Choroid plexus epithelial cell (primary cell): ENCODE data around the gene CCDC178.
A peak's percentile ranks its signal among the peaks of the same experiment; 100 is the strongest.

Experiments used
- DNase-seq: peaks from one replicate; pipeline ENCODE4 v3.0.0-alpha.2; 2010; ENCODE audit warnings: low read depth
- H3K4me3 ChIP-seq: 2 replicates; pipeline ENCODE4 v1.5.1; 2011; ENCODE audit warnings: low read depth, mild to moderate bottlenecking, control low read depth, low read length, moderate library complexity
- CTCF ChIP-seq: conservative IDR thresholded peaks from 2 replicates; pipeline ENCODE4 v1.5.1; 2011; ENCODE audit warnings: low read depth, mild to moderate bottlenecking, control low read depth, inconsistent platforms, low read length, moderate library complexity

Gene CCDC178

GRCh38 chr18:32930695-32931301, 509.7 kb downstream of the CCDC178 start:
- peak; percentile 71 for TF ChIP-seq CTCF
- DNase-seq: peak; percentile 80
- H3K4me3 ChIP-seq: no peak overlapping the region

- TF ChIP-seq CTCF: no peak
- no peak overlapping the region for H3K4me3 ChIP-seq
- DNase-seq: no peak
Measured at GRCh38 chr18:32929213-32929612, 511.3 kb downstream of the CCDC178 start.

- DNase-seq: no peak
- no peak for TF ChIP-seq CTCF
Measured at GRCh38 chr18:32922951-32923430, 517.5 kb downstream of the CCDC178 start.

GRCh38 chr18:32920796-32921787, 519.4 kb downstream of the CCDC178 start:
- no peak overlapping the region for H3K4me3 ChIP-seq
- no peak for TF ChIP-seq CTCF
- peak; percentile 97 for DNase-seq

More at GRCh38 chr18:32922951-32923430, 517.5 kb downstream of the CCDC178 start:
- H3K4me3 ChIP-seq: no peak overlapping the region

GRCh38 chr18:32919799-32920198, 520.7 kb downstream of the CCDC178 start:
- TF ChIP-seq CTCF: peak; percentile 63
- peak; percentile 51 for DNase-seq
- H3K4me3 ChIP-seq: no peak overlapping the region

- no peak for TF ChIP-seq CTCF
- DNase-seq: no peak
- no peak overlapping the region for H3K4me3 ChIP-seq
Measured at GRCh38 chr18:32918692-32919250, 521.8 kb downstream of the CCDC178 start.
